CMK (cell line): Measurements from ENCODE around the gene SORBS1.
A peak's percentile ranks its signal among the peaks of the same experiment; 100 is the strongest.

Experiments
- DNase-seq: peaks from one replicate; pipeline ENCODE4 v3.0.0-alpha.2; 2010; ENCODE audit warnings: low read depth

SORBS1 gene

GRCh38 chr10:95539560-95540284 is 21.4 kb downstream of the SORBS1 start:
- no peak for DNase-seq

GRCh38 chr10:95538412-95538811 is 22.8 kb downstream of the SORBS1 start:
- DNase-seq: no peak

- no peak for DNase-seq
These were observed 23.6 kb downstream of the SORBS1 start for GRCh38 chr10:95537542-95537927.

- no peak for DNase-seq
These were observed 24.2 kb downstream of the SORBS1 start for GRCh38 chr10:95536894-95537541.

GRCh38 chr10:95536017-95536416 is 25.2 kb downstream of the SORBS1 start:
- no peak for DNase-seq

- no peak for DNase-seq
These were observed 25.6 kb downstream of the SORBS1 start for GRCh38 chr10:95535526-95535925.

- no peak for DNase-seq
These were observed 27.6 kb downstream of the SORBS1 start for GRCh38 chr10:95533590-95533989.

GRCh38 chr10:95532536-95532935 is 28.6 kb downstream of the SORBS1 start:
- no peak for DNase-seq

GRCh38 chr10:95531994-95532399 is 29.2 kb downstream of the SORBS1 start:
- peak; percentile 96 for DNase-seq

- DNase-seq: peak; percentile 62
These were observed 29.9 kb downstream of the SORBS1 start for GRCh38 chr10:95531058-95531809.

GRCh38 chr10:95530561-95530960 is 30.6 kb downstream of the SORBS1 start:
- DNase-seq: no peak

GRCh38 chr10:95530029-95530428 is 31.1 kb downstream of the SORBS1 start:
- DNase-seq: no peak

- no peak for DNase-seq
These were observed 35.1 kb downstream of the SORBS1 start for GRCh38 chr10:95526044-95526443.

GRCh38 chr10:95525033-95525418 is 36.1 kb downstream of the SORBS1 start:
- no peak for DNase-seq

GRCh38 chr10:95524358-95525032 is 36.7 kb downstream of the SORBS1 start:
- DNase-seq: no peak

GRCh38 chr10:95522117-95522516 is 39.1 kb downstream of the SORBS1 start:
- no peak for DNase-seq

GRCh38 chr10:95520617-95521016 is 40.6 kb downstream of the SORBS1 start:
- no peak for DNase-seq

GRCh38 chr10:95518455-95519452 is 42.4 kb downstream of the SORBS1 start:
- DNase-seq: no peak

- DNase-seq: no peak
These were observed 43.4 kb downstream of the SORBS1 start for GRCh38 chr10:95517536-95518454.

- DNase-seq: no peak
These were observed 44.3 kb downstream of the SORBS1 start for GRCh38 chr10:95516774-95517373.
